PC-3 (cell line): ENCODE data around the gene PTGFR. TPM values are rescaled to one million over a fixed set of nuclear protein-coding genes. Genes with fewer than 3 reads are reported as not detected.

Experiments used
- ATAC-seq: fragments of 200-7000 bp; cut with Tn5 transposase; 2 replicates; pipeline ENCODE4 v1.9.1; 2020; ENCODE audit warnings: mild to moderate bottlenecking, moderate library complexity
- BruUV-seq: library from RNA; stranded (reverse); fragments of 400-500 nt; replicated peaks from 2 replicates; lab custom pipeline; 2021; lab: Mats Ljungman, UMichigan
- CTCF ChIA-PET: fragments of 300-600 bp; sonication (Branson Sonifier 250); formaldehyde crosslinking; loops from one replicate; lab custom pipeline; 2022; ENCODE audit warnings: antibody characterized with exemption; lab: Charles Lee
- POLR2A ChIA-PET: fragments of 300-600 bp; sonication (Branson Sonifier 250); formaldehyde crosslinking; loops from one replicate; lab custom pipeline; 2022; ENCODE audit warnings: antibody characterized with exemption; ENCODE audit not compliant: unreplicated experiment; lab: Charles Lee
- DNase-seq: peaks from one replicate; pipeline ENCODE4 v3.0.0-alpha.2; 2015
- H2AFZ ChIP-seq: fragments of 300-600 bp; sonication (generic); 2 replicates; pipeline ENCODE4 v1.6.0; 2016; ENCODE audit warnings: antibody characterized with exemption, low read length
- H3F3A ChIP-seq: fragments of 300-600 bp; sonication (generic); one replicate; pipeline ENCODE4 v1.6.0; 2017; ENCODE audit warnings: antibody characterized with exemption, low read length, control low read depth, mild to moderate bottlenecking; ENCODE audit not compliant: unreplicated experiment
- H3K27ac ChIP-seq: fragments of 300-600 bp; sonication (generic); 2 replicates; pipeline ENCODE4 v1.5.1; 2016; ENCODE audit warnings: mild to moderate bottlenecking, low read length
- H3K27me3 ChIP-seq: fragments of 300-600 bp; sonication (generic); 2 replicates; pipeline ENCODE4 v1.6.1; 2016; ENCODE audit warnings: low read length, mixed read lengths
- H3K36me3 ChIP-seq: fragments of 300-600 bp; sonication (generic); 2 replicates; pipeline ENCODE4 v1.6.1; 2016; ENCODE audit warnings: low read depth, mixed run types, low read length, mixed read lengths
- H3K4me1 ChIP-seq: fragments of 300-600 bp; sonication (generic); 2 replicates; pipeline ENCODE4 v1.5.1; 2016; ENCODE audit warnings: low read length; ENCODE audit not compliant: insufficient read depth
- H3K4me2 ChIP-seq: fragments of 300-600 bp; sonication (generic); 2 replicates; pipeline ENCODE4 v1.6.0; 2016; ENCODE audit warnings: low read length
- H3K4me3 ChIP-seq: fragments of 300-600 bp; sonication (generic); 2 replicates; pipeline ENCODE4 v1.5.1; 2016; ENCODE audit warnings: mild to moderate bottlenecking, low read length, mixed read lengths
- H3K79me2 ChIP-seq: fragments of 300-600 bp; sonication (generic); 2 replicates; pipeline ENCODE4 v1.6.1; 2017; ENCODE audit warnings: low read length, mixed read lengths
- H3K9ac ChIP-seq: fragments of 300-600 bp; sonication (generic); 2 replicates; pipeline ENCODE4 v1.6.0; 2016; ENCODE audit warnings: mild to moderate bottlenecking, low read length
- H3K9me2 ChIP-seq: fragments of 300-600 bp; sonication (generic); replicated peaks from 2 replicates; pipeline ENCODE4 v1.6.1; 2016; ENCODE audit warnings: mixed run types, low read length, mixed read lengths
- H3K9me3 ChIP-seq: fragments of 300-600 bp; sonication (generic); 2 replicates; pipeline ENCODE4 v1.6.1; 2016; ENCODE audit warnings: low read length, mixed read lengths
- H4K20me1 ChIP-seq: fragments of 300-600 bp; sonication (generic); 2 replicates; pipeline ENCODE4 v1.6.1; 2016; ENCODE audit warnings: low read length, mixed read lengths
- CTCF ChIP-seq: fragments of 300-600 bp; sonication (generic); conservative IDR thresholded peaks from 2 replicates; pipeline ENCODE4 v1.5.1; 2017; ENCODE audit warnings: antibody characterized with exemption, low read depth, mild to moderate bottlenecking, low read length
- EZH2 ChIP-seq: fragments of 300-600 bp; sonication (generic); IDR thresholded peaks from one replicate; pipeline ENCODE4 v1.6.1; 2017; ENCODE audit warnings: antibody characterized with exemption, mild to moderate bottlenecking, low read length; ENCODE audit not compliant: unreplicated experiment
- EZH2phosphoT487 ChIP-seq: fragments of 300-600 bp; sonication (generic); IDR thresholded peaks from 2 replicates; pipeline ENCODE4 v1.6.1; 2018; ENCODE audit warnings: mild to moderate bottlenecking, antibody characterized with exemption, low read length, borderline replicate concordance
- intact Hi-C: fragments of 100-400 bp; cut with micrococcal nuclease; formaldehyde crosslinking; loops from 2 replicates; pipeline ENCODE4 v1.9.0; 2023
- total RNA-seq: library from RNA; depleted of rRNA; stranded (reverse); fragments of >200 nt; gene quantifications from 2 replicates; pipeline ENCODE4 v1.2.3, GENCODE V29; 2014

PTGFR gene
- total RNA-seq, 1 experiment from 2014 or later = 6.8 TPM

- no peaks in the 10 kb centered on the region for H4K20me1 ChIP-seq
- intact Hi-C loops = loop anchor here (1.0 to 2.0 kb wide), 9 partner anchors 28 to 328 kb away; no protein-coding TSS in a partner anchor
- BruUV-seq = no TSS peak
- no peaks in the 10 kb centered on the region for H3K27me3 ChIP-seq
- ChIA-PET POLR2A (interaction anchor here (0.6 kb wide), 3 partner anchors 28 to 235 kb away, joined by 3 to 5 read pairs (median 4); no protein-coding TSS in a partner anchor), CTCF (interaction anchor here (0.7 kb wide), 1 partner anchor 297 kb away, joined by 4 read pairs; no protein-coding TSS in a partner anchor)
- no peaks in the 10 kb centered on the region for H3K79me2 ChIP-seq
- H3K9me3 ChIP-seq = no peaks in the 10 kb centered on the region
- DNase-seq (peak; percentile 98), ATAC-seq (peak; percentile 77)
- no peaks in the 10 kb centered on the region for H3F3A ChIP-seq
- 0 out of 2 replicates have a peak overlapping the region, but pooled peaks have one; percentile 26 for H3K4me3 ChIP-seq
- H3K4me2 ChIP-seq = peak overlapping the region; percentile 75
- no peak overlapping the region for H2AFZ ChIP-seq
- peak overlapping the region; percentile 77 for H3K9ac ChIP-seq
- TF ChIP-seq EZH2phosphoT487 = no peak
- no peak for TF ChIP-seq CTCF
- TF ChIP-seq EZH2 = no peak
- peaks cover 58% of the 10 kb centered on the region for H3K4me1 ChIP-seq
- no peaks in the 10 kb centered on the region for H3K36me3 ChIP-seq
- H3K9me2 ChIP-seq = 0 out of 2 replicates have a peak, but pooled peaks cover 3% of the 10 kb centered on the region
- H3K27ac ChIP-seq = peak overlapping the region; percentile 97
Measured at GRCh38 chr1:78472851-78473496, 17.8 kb upstream of the PTGFR start.

GRCh38 chr1:78474092-78474491 lies 16.7 kb upstream of the PTGFR start:
- Histone ChIP-seq H3K4me1 (peaks cover 51% of the 10 kb centered on the region), H3K4me3 (no peak overlapping the region), H3K79me2 (no peaks in the 10 kb centered on the region), H3K9me2 (0 out of 2 replicates have a peak, but pooled peaks cover 3% of the 10 kb centered on the region), H3K9me3 (no peaks in the 10 kb centered on the region), H3K4me2 (no peak overlapping the region), H3K27me3 (no peaks in the 10 kb centered on the region), H3K27ac (peak overlapping the region; percentile 97), H3F3A (no peaks in the 10 kb centered on the region), H4K20me1 (no peaks in the 10 kb centered on the region), H2AFZ (no peak overlapping the region), H3K9ac (peak overlapping the region; percentile 77; the same call in 1 of the 2 replicates), H3K36me3 (no peaks in the 10 kb centered on the region)
- no TSS peak for BruUV-seq
- ChIA-PET CTCF (interaction anchor here (0.6 kb wide), 1 partner anchor 359 kb away, joined by 3 read pairs; no protein-coding TSS in a partner anchor), POLR2A (no interaction called here)
- no peak for TF ChIP-seq EZH2phosphoT487
- no peak for TF ChIP-seq CTCF
- TF ChIP-seq EZH2 = no peak
- intact Hi-C loops = no loop called here
- ATAC-seq = no peak
- DNase-seq = no peak
